SU-DHL-6 (cell line): ENCODE results near the gene MLKL.
"Not testable (repeated sequence)": the region's sequence is repeated elsewhere in the genome, so short reads cannot be mapped to it uniquely, and the experiment has no call there.

Experiments
- H2AFZ ChIP-seq: fragments of 200-600 bp; sonication (generic); 2 replicates; pipeline ENCODE4 v1.6.1; 2014; ENCODE audit warnings: low read depth, mild to moderate bottlenecking, moderate library complexity, mixed read lengths, antibody characterized with exemption, low read length; ENCODE audit not compliant: severe bottlenecking
- H3F3A ChIP-seq: fragments of 200-600 bp; shearing (Covaris generic); 2 replicates; pipeline ENCODE4 v1.6.0; 2016; ENCODE audit warnings: antibody characterized with exemption, mild to moderate bottlenecking; ENCODE audit not compliant: insufficient read depth
- H3K27ac ChIP-seq: fragments of 200-600 bp; sonication (generic); 2 replicates; pipeline ENCODE4 v1.5.1; 2016; ENCODE audit warnings: low read depth, mild to moderate bottlenecking, low read length, moderate library complexity, mixed read lengths
- H3K27me3 ChIP-seq: fragments of 200-600 bp; sonication (generic), shearing (Covaris generic); 2 replicates; pipeline ENCODE4 v1.6.0; 2014; ENCODE audit warnings: mild to moderate bottlenecking, low read length
- H3K36me3 ChIP-seq: fragments of 200-600 bp; sonication (generic); 2 replicates; pipeline ENCODE4 v1.6.1; 2014; ENCODE audit warnings: mild to moderate bottlenecking, low read length, mixed read lengths
- H3K4me2 ChIP-seq: fragments of 300-600, 200-600 bp; shearing (Covaris generic), sonication (generic); 2 replicates; pipeline ENCODE4 v1.6.0; 2014; ENCODE audit warnings: low read length, low read depth, mild to moderate bottlenecking; ENCODE audit not compliant: poor library complexity, severe bottlenecking
- H3K4me3 ChIP-seq: fragments of 200-600 bp; sonication (generic); 2 replicates; pipeline ENCODE4 v1.5.1; 2014; ENCODE audit warnings: antibody characterized with exemption, low read length, mild to moderate bottlenecking, mixed read lengths; ENCODE audit not compliant: insufficient read depth, poor library complexity, severe bottlenecking
- H3K79me2 ChIP-seq: fragments of 200-600 bp; sonication (generic); 2 replicates; pipeline ENCODE4 v1.6.1; 2014; ENCODE audit warnings: mild to moderate bottlenecking, low read length, moderate library complexity; ENCODE audit not compliant: insufficient read depth
- H3K9ac ChIP-seq: fragments of 200-600 bp; sonication (generic); 2 replicates; pipeline ENCODE4 v1.7.0; 2014; ENCODE audit warnings: mild to moderate bottlenecking, low read length
- H3K9me2 ChIP-seq: fragments of 200-600 bp; sonication (generic); replicated peaks from 2 replicates; pipeline ENCODE4 v1.6.1; 2014; ENCODE audit warnings: low read length; ENCODE audit not compliant: insufficient read depth
- H3K9me3 ChIP-seq: fragments of 200-600 bp; sonication (generic); 2 replicates; pipeline ENCODE4 v1.6.1; 2014; ENCODE audit warnings: low read length, mixed read lengths; ENCODE audit not compliant: insufficient read depth
- H4K20me1 ChIP-seq: fragments of 200-600 bp; sonication (generic); 2 replicates; pipeline ENCODE4 v1.6.1; 2014; ENCODE audit warnings: low read depth, mild to moderate bottlenecking, antibody characterized with exemption, low read length, moderate library complexity, mixed read lengths
- EZH2phosphoT487 ChIP-seq: fragments of 200-600 bp; sonication (generic), shearing (Covaris generic); conservative IDR thresholded peaks from 2 replicates; pipeline ENCODE4 v1.6.1; 2018; ENCODE audit warnings: mild to moderate bottlenecking, antibody characterized with exemption, low read length, moderate library complexity, mixed read lengths
- TF ChIP-seq, protein P1 (sequence below): fragments of 200-600 bp; sonication (generic); IDR thresholded peaks from one replicate; pipeline ENCODE4 v1.5.1; 2017; ENCODE audit warnings: antibody characterized with exemption, mild to moderate bottlenecking, low read length, moderate library complexity; ENCODE audit not compliant: insufficient read depth, poor library complexity, severe bottlenecking

The MLKL gene

DNA sequence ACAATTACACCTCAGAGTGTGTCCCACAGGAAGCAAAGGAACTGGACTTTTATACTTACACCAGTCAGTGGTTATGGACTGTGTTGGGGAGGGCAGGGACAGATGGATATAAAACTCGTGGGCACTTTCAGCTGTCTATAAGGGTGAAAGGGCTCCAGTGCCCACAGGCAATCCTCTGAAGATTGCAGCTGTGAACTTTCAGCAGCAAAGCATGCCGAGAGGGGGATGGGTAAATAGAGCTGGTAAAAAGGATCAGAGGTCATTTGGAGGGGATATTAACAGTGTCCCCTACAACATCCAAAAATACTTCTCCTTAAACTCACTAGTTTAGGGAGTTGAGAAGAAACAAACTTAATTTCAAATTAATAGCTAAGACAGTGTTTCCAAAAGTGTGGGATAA, 20.7 kb downstream of the MLKL start:
- no peaks in the 10 kb centered on the region for H4K20me1 ChIP-seq
- H2AFZ ChIP-seq = no peak overlapping the region
- no peaks in the 10 kb centered on the region for H3K27me3 ChIP-seq
- no peak overlapping the region for H3K4me3 ChIP-seq
- no peaks in the 10 kb centered on the region for H3F3A ChIP-seq
- no peaks in the 10 kb centered on the region for H3K36me3 ChIP-seq
- no peak overlapping the region for H3K9ac ChIP-seq
- no peaks in the 10 kb centered on the region for H3K9me2 ChIP-seq
- H3K79me2 ChIP-seq = no peaks in the 10 kb centered on the region
- no peak overlapping the region for H3K4me2 ChIP-seq
- no peak overlapping the region for H3K27ac ChIP-seq
- H3K9me3 ChIP-seq = no peaks in the 10 kb centered on the region
- TF ChIP-seq, protein P1, sequence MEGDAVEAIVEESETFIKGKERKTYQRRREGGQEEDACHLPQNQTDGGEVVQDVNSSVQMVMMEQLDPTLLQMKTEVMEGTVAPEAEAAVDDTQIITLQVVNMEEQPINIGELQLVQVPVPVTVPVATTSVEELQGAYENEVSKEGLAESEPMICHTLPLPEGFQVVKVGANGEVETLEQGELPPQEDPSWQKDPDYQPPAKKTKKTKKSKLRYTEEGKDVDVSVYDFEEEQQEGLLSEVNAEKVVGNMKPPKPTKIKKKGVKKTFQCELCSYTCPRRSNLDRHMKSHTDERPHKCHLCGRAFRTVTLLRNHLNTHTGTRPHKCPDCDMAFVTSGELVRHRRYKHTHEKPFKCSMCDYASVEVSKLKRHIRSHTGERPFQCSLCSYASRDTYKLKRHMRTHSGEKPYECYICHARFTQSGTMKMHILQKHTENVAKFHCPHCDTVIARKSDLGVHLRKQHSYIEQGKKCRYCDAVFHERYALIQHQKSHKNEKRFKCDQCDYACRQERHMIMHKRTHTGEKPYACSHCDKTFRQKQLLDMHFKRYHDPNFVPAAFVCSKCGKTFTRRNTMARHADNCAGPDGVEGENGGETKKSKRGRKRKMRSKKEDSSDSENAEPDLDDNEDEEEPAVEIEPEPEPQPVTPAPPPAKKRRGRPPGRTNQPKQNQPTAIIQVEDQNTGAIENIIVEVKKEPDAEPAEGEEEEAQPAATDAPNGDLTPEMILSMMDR = no peak
- no peak for TF ChIP-seq EZH2phosphoT487

DNA sequence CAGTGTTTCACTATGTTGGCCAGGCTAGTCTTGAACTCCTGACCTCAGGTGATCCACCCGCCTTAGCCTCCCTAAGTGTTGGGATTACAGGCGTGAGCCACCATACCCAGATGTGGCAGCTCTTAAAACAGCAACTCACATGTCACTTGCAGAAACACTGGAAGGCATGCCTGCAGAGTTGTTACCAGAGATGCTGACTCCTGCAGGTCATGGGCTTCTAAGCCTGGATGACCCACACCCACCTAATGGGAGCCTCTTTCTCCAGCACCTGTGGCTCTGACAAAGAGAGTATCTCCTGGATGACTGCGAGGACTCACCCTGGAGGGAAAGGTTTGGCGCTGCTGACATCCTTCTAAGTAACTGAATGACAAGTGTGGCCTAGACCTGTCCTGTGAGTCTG, 22.8 kb downstream of the MLKL start:
- Histone ChIP-seq H3K27me3 (no peaks in the 10 kb centered on the region), H3K27ac (no peak overlapping the region), H3K4me3 (no peak overlapping the region), H3K79me2 (no peaks in the 10 kb centered on the region), H3K4me2 (no peak overlapping the region), H4K20me1 (no peaks in the 10 kb centered on the region), H3K9me3 (no peaks in the 10 kb centered on the region), H3F3A (no peaks in the 10 kb centered on the region), H3K36me3 (no peaks in the 10 kb centered on the region), H2AFZ (no peak overlapping the region), H3K9ac (no peak overlapping the region), H3K9me2 (no peaks in the 10 kb centered on the region)
- no peak for TF ChIP-seq EZH2phosphoT487
- TF ChIP-seq, protein P1 = no peak

DNA sequence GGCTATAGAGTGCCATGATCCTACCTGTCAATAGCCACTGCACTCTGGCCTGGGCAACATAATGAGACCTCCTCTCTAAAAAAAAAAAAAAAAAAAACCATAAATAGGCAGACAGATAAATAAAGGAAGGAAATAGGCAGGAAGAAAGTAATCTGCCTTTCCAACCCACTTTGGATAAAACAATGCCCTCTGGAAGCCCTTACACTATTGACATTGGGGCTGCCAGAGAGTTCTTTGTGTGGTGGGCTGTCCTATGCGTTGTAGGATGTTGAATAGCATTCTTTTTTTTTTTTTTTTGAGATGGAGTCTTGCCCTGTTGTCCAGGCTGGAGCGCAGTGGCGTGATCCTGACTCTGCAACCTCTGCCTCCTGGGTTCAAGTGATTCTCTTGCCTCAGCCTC, 26.8 kb downstream of the MLKL start:
- H4K20me1 ChIP-seq = no peaks in the 10 kb centered on the region
- no peaks in the 10 kb centered on the region for H3K27me3 ChIP-seq
- no peaks in the 10 kb centered on the region for H3K9me2 ChIP-seq
- no peak overlapping the region for H3K9ac ChIP-seq
- no peak overlapping the region for H2AFZ ChIP-seq
- H3K36me3 ChIP-seq = no peaks in the 10 kb centered on the region
- H3K4me2 ChIP-seq = no peak overlapping the region
- H3K27ac ChIP-seq = no peak overlapping the region
- no peaks in the 10 kb centered on the region for H3K79me2 ChIP-seq
- TF ChIP-seq, protein P1 = no peak
- TF ChIP-seq EZH2phosphoT487 = no peak
- H3K9me3 ChIP-seq = no peaks in the 10 kb centered on the region
- no peak overlapping the region for H3K4me3 ChIP-seq
- H3F3A ChIP-seq = no peaks in the 10 kb centered on the region

DNA sequence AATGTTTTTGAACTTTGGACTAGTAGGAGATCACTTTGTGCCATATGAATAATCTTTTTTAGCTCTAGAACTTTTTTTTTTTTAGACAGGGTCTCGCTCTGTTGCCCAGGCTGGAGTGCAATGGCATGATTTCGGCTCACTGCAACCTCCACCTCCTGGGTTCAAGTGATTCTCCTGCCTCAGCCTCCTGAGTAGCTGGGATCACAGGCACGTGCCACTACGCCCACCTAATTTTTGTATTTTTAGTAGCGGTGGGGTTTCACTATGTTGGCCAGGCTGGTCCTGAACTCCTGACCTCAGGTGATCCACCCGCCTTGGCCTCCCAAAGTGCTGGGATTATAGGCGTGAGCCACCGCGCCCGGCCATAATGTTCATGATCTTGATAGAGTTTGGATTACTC, 31.8 kb downstream of the MLKL start:
- H3K79me2 ChIP-seq = peaks cover 28% of the 10 kb centered on the region
- not testable (repeated sequence) for H3K36me3 ChIP-seq

More for the DNA sequence above, 31.8 kb downstream of the MLKL start:
- not testable (repeated sequence) for H2AFZ ChIP-seq, H4K20me1 ChIP-seq, H3K9me3 ChIP-seq, H3K27ac ChIP-seq, H3K9ac ChIP-seq, H3F3A ChIP-seq, H3K4me3 ChIP-seq, H3K27me3 ChIP-seq, H3K9me2 ChIP-seq, H3K4me2 ChIP-seq
